ENCODE measurements around the gene POLR3E. TPM values are rescaled to one million over a fixed set of nuclear protein-coding genes. Genes with fewer than 3 reads are reported as not detected.

The POLR3E gene
- total and polyA plus RNA-seq, 2 donors (not counting 3 experiments of a cell fraction or from before 2014, with no cell fraction given), result 48.3 to 62.2 TPM

GRCh38 chr16:22370038-22370820 is 73.0 kb downstream of the POLR3E start:
- Histone ChIP-seq H2AFZ (ENCODE audit: low read depth, low read length) (no peak overlapping the region), H3K27ac (ENCODE audit: insufficient read depth, low read depth, low read length) (peak overlapping the region; percentile 80), H3K4me2 (ENCODE audit: insufficient read depth, low read length) (peak overlapping the region; percentile 54), H3K4me3 (replicated peaks in 1 of 3; ENCODE audit: insufficient read depth in 1 of 3, low read depth in 1 of 3, low read length in 3 of 3) (peak overlapping the region in 1 of 3 experiments; percentile 30), H3K79me2 (ENCODE audit: control insufficient read depth, insufficient read depth, low read length) (peaks cover 91% of the 10 kb centered on the region), H3K9me1 (replicated peaks; ENCODE audit: control insufficient read depth, extremely low read depth, insufficient read depth, low read length) (peaks cover 2% of the 10 kb centered on the region), H4K20me1 (replicated peaks; ENCODE audit: control insufficient read depth, extremely low read depth, insufficient read depth, low read length) (peaks cover 9% of the 10 kb centered on the region), H3K9ac (replicated peaks; ENCODE audit: extremely low read depth, insufficient read depth, low read length) (peak overlapping the region; percentile 70), H3K27me3 (ENCODE audit: control insufficient read depth in 2 of 2, insufficient read depth in 2 of 2, low read length in 2 of 2) (no peaks in the 10 kb centered on the region), H3K36me3 (ENCODE audit: control insufficient read depth in 2 of 2, extremely low read depth in 1 of 2, insufficient read depth in 2 of 2, low read length in 2 of 2) (peaks cover 0 to 7% of the 10 kb centered on the region in 2 experiments), H3K4me1 (ENCODE audit: control insufficient read depth, extremely low read depth, insufficient read depth, low read length) (peaks cover 58% of the 10 kb centered on the region), H3K9me3 (replicated peaks; ENCODE audit: control insufficient read depth, insufficient read depth, low read length) (no peaks in the 10 kb centered on the region)
- TF ChIP-seq EZH2 (IDR thresholded peaks at IDR 0.05; ENCODE audit: borderline replicate concordance, low read depth, low read length, severe bottlenecking) (no peak), POLR2A (IDR thresholded peaks at IDR 0.05; ENCODE audit: low read depth, low read length) (no peak), MAX (IDR thresholded peaks at IDR 0.05; ENCODE audit: insufficient read depth, insufficient read length) (no peak), GATA2 (IDR thresholded peaks at IDR 0.05; ENCODE audit: insufficient read depth, insufficient read length, low read depth, low read length) (no peak), JUN (IDR thresholded peaks at IDR 0.05; ENCODE audit: borderline replicate concordance, insufficient read depth, insufficient read length, low read depth) (no peak), FOS (IDR thresholded peaks at IDR 0.05; ENCODE audit: borderline replicate concordance, insufficient read depth, low read length) (no peak), POLR2AphosphoS5 (IDR thresholded peaks at IDR 0.05; ENCODE audit: insufficient read depth, low read depth, low read length) (no peak), MYC (IDR thresholded peaks at IDR 0.05; ENCODE audit: low read depth, low read length) (no peak), CTCF (IDR thresholded peaks at IDR 0.05; ENCODE audit: extremely low read depth in 1 of 2, insufficient read depth in 1 of 2, low read depth in 1 of 2, low read length in 2 of 2) (no peak)
- TSS peak; percentile 55 for BruUV-seq (replicated peaks)
- POLR2A ChIA-PET, result interaction anchor here (0.6 kb wide), 1 partner anchor 33 kb away, joined by 3 read pairs; no protein-coding TSS in a partner anchor
- intact Hi-C loops (cut with micrococcal nuclease) (no loop called here), dilution Hi-C loops (cut with MboI; ENCODE audit: extremely low pct_ligation_motif_present, low sequenced_read_pairs) (no loop called here)
- CTCF ChIA-PET, result interaction anchor here (1.0 to 2.1 kb wide), 3 partner anchors 13 to 49 kb away, joined by 3 to 9 read pairs (median 3); no protein-coding TSS in a partner anchor
- DNase-seq (ENCODE audit: low read depth, low spot score), result peak; percentile 42
- peak; percentile 21 for FAIRE-seq
